Smooth muscle cell (in vitro differentiated cells): ENCODE measurements around the gene SLC1A5. TPM values are rescaled to one million over a fixed set of nuclear protein-coding genes. Genes with fewer than 3 reads are reported as not detected.
"Not testable (repeated sequence)": the region's sequence is repeated elsewhere in the genome, so short reads cannot be mapped to it uniquely, and the experiment has no call there.

ENCODE experiments used
- DNase-seq: peaks from one replicate; lab custom pipeline; 2025; ENCODE audit not compliant: unreplicated experiment; lab: John Stamatoyannopoulos, UW
- H2AFZ ChIP-seq: fragments of 200-600 bp; sonication (generic); 2 replicates; pipeline ENCODE4 v1.6.0; 2016; ENCODE audit warnings: antibody characterized with exemption, low read depth, mild to moderate bottlenecking
- H3F3A ChIP-seq: fragments of 200-600 bp; sonication (generic); 2 replicates; pipeline ENCODE4 v1.6.0; 2017; ENCODE audit warnings: antibody characterized with exemption, low read depth
- H3K27ac ChIP-seq: fragments of 200-600 bp; sonication (generic); 2 replicates; pipeline ENCODE4 v1.5.1; 2016; ENCODE audit warnings: low read depth, mild to moderate bottlenecking
- H3K27me3 ChIP-seq: fragments of 200-600 bp; sonication (generic); 2 replicates; pipeline ENCODE4 v1.6.1; 2016; ENCODE audit warnings: low read depth, mild to moderate bottlenecking
- H3K36me3 ChIP-seq: fragments of 200-600 bp; sonication (generic); 2 replicates; pipeline ENCODE4 v1.5.1; 2016; ENCODE audit warnings: low read depth
- H3K4me1 ChIP-seq: fragments of 200-600 bp; sonication (generic); 2 replicates; pipeline ENCODE4 v1.5.1; 2016; ENCODE audit warnings: low read depth
- H3K4me2 ChIP-seq: fragments of 200-600 bp; sonication (generic); 2 replicates; pipeline ENCODE4 v1.6.0; 2016; ENCODE audit warnings: mild to moderate bottlenecking
- H3K4me3 ChIP-seq: fragments of 200-600 bp; sonication (generic); 2 replicates; pipeline ENCODE4 v1.5.1; 2016; ENCODE audit warnings: mild to moderate bottlenecking
- H3K79me2 ChIP-seq: fragments of 200-600 bp; sonication (generic); 2 replicates; pipeline ENCODE4 v1.6.0; 2016; ENCODE audit warnings: low read depth, mild to moderate bottlenecking
- H3K9ac ChIP-seq: fragments of 200-600 bp; sonication (generic); 2 replicates; pipeline ENCODE4 v1.6.0; 2016; ENCODE audit warnings: low read depth
- H3K9me3 ChIP-seq: fragments of 200-600 bp; sonication (generic); replicated peaks from 2 replicates; pipeline ENCODE4 v1.5.1; 2016; ENCODE audit warnings: low read depth
- H4K20me1 ChIP-seq: fragments of 200-600 bp; sonication (generic); 2 replicates; pipeline ENCODE4 v1.6.0; 2016; ENCODE audit warnings: low read depth
- CTCF ChIP-seq: fragments of 200-600 bp; sonication (generic); IDR thresholded peaks from 2 replicates; pipeline ENCODE4 v1.5.1; 2017; ENCODE audit warnings: borderline replicate concordance, mild to moderate bottlenecking, antibody characterized with exemption; ENCODE audit not compliant: insufficient read depth, poor library complexity, severe bottlenecking
- WGBS: methylation state at CpG from one replicate; pipeline ENCODE4 v1.1.7; 2016; ENCODE audit warnings: low lambda C conversion rate; 5-methylcytosine and 5-hydroxymethylcytosine counted together
- polyA plus RNA-seq: library from polyadenylated mRNA; unstranded; fragments of >200 nt; fragmentation: Nextera tagmentation; extraction: Ambion mirVana; gene quantifications from 2 replicates; pipeline ENCODE4 v1.2.1, GENCODE V29; 2016
- total RNA-seq: library from RNA; depleted of rRNA; stranded (reverse); fragments of >200 nt; gene quantifications from 2 replicates; pipeline ENCODE4 v1.2.3, GENCODE V29; 2014

The SLC1A5 gene
- total and polyA plus RNA-seq, 2 experiments from 2014 or later, result 101 to 231 TPM

- Histone ChIP-seq H3K9me3 (no peaks in the 10 kb centered on the region), H3K36me3 (no peaks in the 10 kb centered on the region), H3K4me3 (no peak overlapping the region), H3K79me2 (no peaks in the 10 kb centered on the region), H2AFZ (no peak overlapping the region), H3K27ac (no peak overlapping the region), H3K27me3 (no peaks in the 10 kb centered on the region), H3K9ac (no peak overlapping the region), H3K4me2 (no peak overlapping the region), H4K20me1 (no peaks in the 10 kb centered on the region), H3K4me1 (no peaks in the 10 kb centered on the region), H3F3A (no peaks in the 10 kb centered on the region)
- 67% methylated on average over 18 of the region's 18 CpGs for WGBS
- TF ChIP-seq CTCF, result peak; percentile 65
- no peak for DNase-seq
Observed at GRCh38 chr19:46766569-46767317, 21.7 kb downstream of the SLC1A5 start.

- no peaks in the 10 kb centered on the region for H3K36me3 ChIP-seq
- H2AFZ ChIP-seq, result no peak overlapping the region
- no peak overlapping the region for H3K4me3 ChIP-seq
- no peak for TF ChIP-seq CTCF
- 90% methylated on average over 11 of the region's 11 CpGs for WGBS
- no peak overlapping the region for H3K4me2 ChIP-seq
- no peaks in the 10 kb centered on the region for H3K27me3 ChIP-seq
- H3K4me1 ChIP-seq, result no peaks in the 10 kb centered on the region
- no peak for DNase-seq
- H3K79me2 ChIP-seq, result no peaks in the 10 kb centered on the region
- H3K9me3 ChIP-seq, result no peaks in the 10 kb centered on the region
- no peak overlapping the region for H3K27ac ChIP-seq
- peaks cover 5% of the 10 kb centered on the region for H3F3A ChIP-seq
- no peak overlapping the region for H3K9ac ChIP-seq
- peaks cover 4% of the 10 kb centered on the region for H4K20me1 ChIP-seq
Observed at GRCh38 chr19:46764817-46765291, 23.5 kb downstream of the SLC1A5 start.

DNA sequence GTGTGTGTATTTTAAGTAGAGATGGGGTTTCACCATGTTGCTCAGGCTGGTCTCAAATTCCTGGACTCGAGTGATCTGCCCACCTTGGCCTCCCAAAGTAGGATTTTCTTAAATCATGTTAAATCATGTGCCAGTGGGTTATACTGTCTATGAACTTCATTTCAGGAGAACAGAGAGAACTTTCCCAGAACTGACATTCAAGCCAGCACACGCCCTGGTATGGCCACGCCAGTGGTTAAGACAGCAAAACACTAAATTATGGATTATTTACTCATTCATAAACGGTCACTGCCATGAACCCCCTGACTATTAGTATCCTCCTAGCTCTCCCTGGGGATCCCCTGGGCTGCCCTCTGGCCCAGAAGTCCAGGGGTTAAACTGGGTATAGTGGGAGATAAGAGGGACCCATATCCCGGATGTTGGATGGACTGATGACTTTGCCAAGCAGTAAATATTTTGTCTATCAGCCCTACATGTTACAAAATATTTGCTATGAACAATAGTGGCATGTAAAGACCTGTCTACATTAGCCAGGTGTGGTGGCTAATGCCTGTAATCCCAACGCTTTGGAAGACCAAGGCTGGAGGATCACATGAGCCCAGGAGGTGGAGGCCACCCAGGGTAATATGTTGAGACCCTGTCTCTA, 26.0 kb downstream of the SLC1A5 start:
- Histone ChIP-seq H2AFZ (no peak overlapping the region), H3K4me2 (no peak overlapping the region), H3K27ac (peak overlapping the region; percentile 35), H3K27me3 (no peaks in the 10 kb centered on the region), H3K4me1 (no peaks in the 10 kb centered on the region), H3K9me3 (no peaks in the 10 kb centered on the region), H3K36me3 (no peaks in the 10 kb centered on the region), H3K9ac (no peak overlapping the region), H4K20me1 (peaks cover 6% of the 10 kb centered on the region), H3K4me3 (no peak overlapping the region), H3K79me2 (no peaks in the 10 kb centered on the region), H3F3A (peaks cover 7% of the 10 kb centered on the region)
- no peak for DNase-seq
- WGBS, result 77% methylated on average over 6 of the region's 6 CpGs
- TF ChIP-seq CTCF, result no peak

GRCh38 chr19:46761418-46761831, 27.0 kb downstream of the SLC1A5 start:
- H3K36me3 ChIP-seq, result no peaks in the 10 kb centered on the region
- no peaks in the 10 kb centered on the region for H3K9me3 ChIP-seq
- H4K20me1 ChIP-seq, result peaks cover 12% of the 10 kb centered on the region
- H3K79me2 ChIP-seq, result no peaks in the 10 kb centered on the region
- no peak overlapping the region for H3K4me3 ChIP-seq
- 90% methylated on average over 5 of the region's 5 CpGs for WGBS
- peaks cover 7% of the 10 kb centered on the region for H3F3A ChIP-seq
- no peak overlapping the region for H3K27ac ChIP-seq
- no peak overlapping the region for H3K9ac ChIP-seq
- no peaks in the 10 kb centered on the region for H3K4me1 ChIP-seq
- no peak for TF ChIP-seq CTCF
- H3K4me2 ChIP-seq, result no peak overlapping the region
- DNase-seq, result no peak
- no peak overlapping the region for H2AFZ ChIP-seq
- H3K27me3 ChIP-seq, result no peaks in the 10 kb centered on the region

DNA sequence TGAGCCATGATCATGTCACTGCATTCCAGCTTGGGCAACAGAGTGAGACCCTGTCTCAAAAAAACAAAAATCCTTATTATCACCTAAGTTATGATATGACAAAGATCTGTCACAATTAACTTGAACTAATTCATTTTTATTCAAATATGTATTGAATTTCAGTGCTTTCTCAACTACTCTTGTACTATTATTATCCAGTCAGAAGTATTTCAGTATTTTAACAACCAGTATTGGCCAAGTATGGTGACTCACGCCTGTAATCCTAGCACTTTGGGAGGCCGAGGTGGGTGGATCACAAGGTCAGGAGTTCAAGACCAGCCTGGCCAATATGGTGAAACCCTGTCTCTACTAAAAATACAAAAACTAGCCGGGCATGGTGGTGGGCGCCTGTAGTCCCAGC, 27.5 kb downstream of the SLC1A5 start:
- 72% methylated on average over 4 of the region's 4 CpGs for WGBS
- H3F3A ChIP-seq, H3K9ac ChIP-seq, H3K27me3 ChIP-seq, H3K9me3 ChIP-seq, H3K27ac ChIP-seq, H3K4me2 ChIP-seq, DNase-seq, H3K4me3 ChIP-seq, H3K4me1 ChIP-seq, H2AFZ ChIP-seq, H3K79me2 ChIP-seq, H3K36me3 ChIP-seq: not testable (repeated sequence)
- peaks cover 12% of the 10 kb centered on the region for H4K20me1 ChIP-seq
